GM19023 (cell line): Measurements from ENCODE around the gene CTU2.

ENCODE experiments used
- ATAC-seq: cut with Tn5 transposase; IDR thresholded peaks from one replicate; pipeline ENCODE4 v1.9.1; 2021; ENCODE audit warnings: mild to moderate bottlenecking, moderate library complexity; ENCODE audit not compliant: unreplicated experiment

CTU2 gene

GRCh38 chr16:88713054-88713453, 6.8 kb downstream of the CTU2 start:
- no peak for ATAC-seq

DNA sequence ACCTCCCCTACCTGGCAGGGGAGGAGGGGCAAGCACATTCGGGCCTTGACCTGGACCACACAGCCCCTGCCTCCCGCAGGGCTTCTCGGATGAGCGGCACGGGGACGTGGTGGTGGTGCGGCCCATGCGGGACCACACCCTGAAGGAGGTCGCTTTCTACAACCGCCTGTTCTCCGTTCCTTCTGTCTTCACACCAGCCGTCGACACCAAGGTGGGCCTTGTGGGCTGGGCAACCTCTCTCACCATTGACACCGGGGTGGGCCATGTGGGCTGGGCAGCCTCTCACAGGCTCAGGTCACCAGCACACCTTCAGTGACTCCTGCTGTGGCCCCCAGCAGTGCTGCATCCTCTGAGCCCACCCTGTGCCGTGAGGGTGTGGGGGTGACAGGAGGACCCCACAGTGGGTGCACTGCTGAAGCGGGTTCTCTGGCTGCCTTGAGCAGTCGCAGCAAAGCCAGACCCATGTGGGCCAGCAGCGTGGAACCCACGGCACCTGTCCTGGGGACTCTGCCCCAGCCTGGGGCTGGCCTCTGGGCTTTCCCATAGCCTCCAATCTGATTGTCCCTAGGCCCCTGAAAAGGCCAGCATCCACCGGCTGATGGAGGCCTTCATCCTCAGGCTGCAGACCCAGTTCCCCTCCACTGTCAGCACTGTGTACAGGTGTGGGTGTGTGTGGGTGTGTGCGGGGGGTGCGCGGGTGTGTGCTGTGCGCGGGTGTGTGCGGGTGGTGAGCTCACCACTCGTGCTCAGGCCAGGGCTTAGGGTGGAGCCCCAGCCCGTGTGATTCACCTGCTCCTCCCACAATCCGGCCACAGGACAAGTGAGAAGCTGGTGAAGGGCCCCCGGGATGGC, 7.5 kb downstream of the CTU2 start:
- no peak for ATAC-seq

- no peak for ATAC-seq
Measured at GRCh38 chr16:88714420-88715302, 8.4 kb downstream of the CTU2 start.

DNA sequence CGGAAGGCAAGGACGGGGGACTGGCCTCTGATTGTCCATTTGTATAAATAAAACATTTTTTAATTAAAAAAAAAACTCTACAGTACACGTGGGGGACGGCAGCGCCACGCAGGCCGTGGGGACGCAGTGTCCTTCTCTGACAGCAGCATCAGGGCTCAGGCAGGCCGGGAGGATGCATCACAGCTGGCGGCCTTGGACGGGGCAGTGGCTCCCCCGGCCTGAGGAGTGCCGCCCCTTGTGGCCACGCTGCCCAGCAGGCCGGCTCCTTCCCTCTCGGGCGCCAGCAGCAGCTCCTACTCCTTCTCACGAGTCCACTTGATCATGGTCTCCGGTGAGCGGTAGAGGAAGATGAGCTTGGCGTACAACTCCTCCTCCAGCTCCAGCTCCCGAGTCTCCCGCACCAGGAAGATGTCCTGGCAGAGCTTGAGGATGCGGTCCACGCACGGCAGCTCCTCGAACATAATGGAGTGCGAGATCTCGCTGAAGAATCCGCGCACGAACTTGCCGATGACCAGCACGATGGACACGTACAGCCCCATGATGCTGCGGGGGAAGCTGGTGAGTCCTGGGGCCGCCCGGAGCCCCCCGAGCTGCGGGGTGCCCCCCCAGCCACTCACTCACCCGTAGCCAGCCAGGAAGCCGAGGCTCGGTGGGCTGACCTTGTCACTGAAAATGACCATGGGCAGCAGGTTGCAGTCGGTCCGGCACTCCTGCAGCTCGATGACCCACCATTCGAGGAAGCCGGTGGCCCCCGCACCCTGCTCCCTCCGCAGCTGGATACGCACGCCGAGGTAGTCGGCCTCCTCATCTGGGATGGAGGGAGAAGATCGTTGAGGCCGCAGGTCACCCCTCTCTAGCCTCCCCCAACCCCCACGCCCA, 9.2 kb downstream of the CTU2 start:
- no peak for ATAC-seq

- ATAC-seq: no peak
Measured at GRCh38 chr16:88716201-88716600, 9.9 kb downstream of the CTU2 start.

DNA sequence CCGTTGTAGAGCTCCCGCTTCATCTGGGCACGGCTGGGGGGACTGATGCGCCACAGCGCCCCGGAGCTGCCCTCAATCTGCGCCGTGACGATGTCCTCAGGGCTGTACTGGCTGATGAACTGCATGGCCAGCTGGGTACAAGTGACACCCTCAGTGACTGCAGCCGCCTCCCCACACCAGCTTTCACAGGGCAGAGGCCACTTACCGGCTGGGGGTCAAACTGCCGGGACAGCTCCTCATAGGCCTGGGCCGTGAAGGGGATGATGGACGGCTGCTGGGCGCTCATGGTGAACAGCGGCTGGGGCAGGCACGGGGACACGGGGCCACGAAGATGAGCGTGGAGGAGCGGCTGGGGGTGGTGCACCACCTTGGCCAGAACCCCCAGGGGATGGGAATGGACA, 10.3 kb downstream of the CTU2 start:
- no peak for ATAC-seq

DNA sequence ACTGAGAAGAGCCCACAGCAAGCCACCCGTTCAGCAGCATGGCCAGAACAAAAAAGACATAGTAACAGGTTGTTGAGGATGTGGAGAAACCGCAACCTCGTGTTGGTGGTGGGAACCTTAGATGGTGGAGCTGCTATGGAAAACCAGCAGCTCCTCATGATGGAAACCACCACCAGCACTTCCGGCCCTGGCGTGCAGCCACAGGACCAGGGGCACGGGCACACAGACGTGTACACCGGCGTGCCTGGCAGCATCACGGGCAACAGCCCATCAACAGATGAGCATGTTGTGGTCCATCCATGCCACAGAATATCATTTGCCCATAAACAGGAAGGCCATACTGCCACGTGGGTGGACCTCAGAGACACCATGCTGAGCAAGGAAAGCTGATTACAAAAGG, 11.9 kb downstream of the CTU2 start:
- no peak for ATAC-seq

DNA sequence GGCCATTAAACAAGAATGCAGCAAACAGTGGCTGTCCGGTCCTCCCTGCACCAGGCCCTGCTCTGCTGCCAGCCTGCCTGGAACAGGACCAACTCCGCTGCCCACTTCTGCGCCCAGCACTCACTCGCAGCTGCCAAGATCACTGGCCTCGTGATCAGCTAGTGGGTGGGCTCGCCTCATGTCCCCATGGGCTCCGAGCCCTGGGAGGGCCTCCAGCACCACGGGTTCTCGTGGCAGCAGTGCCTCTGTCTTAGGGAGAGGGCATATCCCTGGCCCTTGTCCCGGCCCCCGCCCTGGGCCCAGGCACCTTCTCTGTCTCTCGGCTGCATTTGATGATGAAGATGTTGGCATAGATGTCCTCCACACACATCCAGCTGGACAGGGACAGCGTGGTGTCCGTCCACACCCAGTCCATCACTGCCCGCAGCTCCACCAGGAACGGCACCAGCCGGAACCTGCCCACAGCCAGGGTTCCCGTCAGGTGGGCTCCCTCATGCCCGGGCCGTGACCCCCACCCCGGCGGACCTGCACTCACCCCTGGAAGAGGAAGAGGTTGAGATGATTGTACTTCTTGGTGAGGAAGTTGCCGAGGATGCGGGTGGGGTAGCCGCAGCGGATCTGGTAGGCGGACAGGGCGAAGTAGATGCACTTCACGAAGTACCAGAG, 13.1 kb downstream of the CTU2 start:
- ATAC-seq: no peak

DNA sequence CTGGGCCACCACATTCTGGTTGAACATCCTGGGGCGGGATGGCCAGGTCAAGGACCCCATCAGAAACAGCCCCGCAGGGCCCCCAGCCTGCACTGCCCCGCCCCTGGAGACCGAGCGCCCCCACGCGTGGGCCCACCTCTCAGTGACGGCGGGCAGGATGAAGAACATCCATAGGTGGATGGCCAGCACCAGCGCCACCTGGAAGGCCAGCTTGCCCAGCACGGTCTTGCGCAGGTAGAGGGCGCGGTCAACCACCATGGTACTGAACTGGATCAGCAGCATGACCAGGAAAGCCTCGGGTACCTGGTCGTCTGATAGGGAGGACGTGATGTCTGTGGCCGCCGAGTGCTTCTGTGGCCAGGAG, 13.6 kb downstream of the CTU2 start:
- no peak for ATAC-seq

DNA sequence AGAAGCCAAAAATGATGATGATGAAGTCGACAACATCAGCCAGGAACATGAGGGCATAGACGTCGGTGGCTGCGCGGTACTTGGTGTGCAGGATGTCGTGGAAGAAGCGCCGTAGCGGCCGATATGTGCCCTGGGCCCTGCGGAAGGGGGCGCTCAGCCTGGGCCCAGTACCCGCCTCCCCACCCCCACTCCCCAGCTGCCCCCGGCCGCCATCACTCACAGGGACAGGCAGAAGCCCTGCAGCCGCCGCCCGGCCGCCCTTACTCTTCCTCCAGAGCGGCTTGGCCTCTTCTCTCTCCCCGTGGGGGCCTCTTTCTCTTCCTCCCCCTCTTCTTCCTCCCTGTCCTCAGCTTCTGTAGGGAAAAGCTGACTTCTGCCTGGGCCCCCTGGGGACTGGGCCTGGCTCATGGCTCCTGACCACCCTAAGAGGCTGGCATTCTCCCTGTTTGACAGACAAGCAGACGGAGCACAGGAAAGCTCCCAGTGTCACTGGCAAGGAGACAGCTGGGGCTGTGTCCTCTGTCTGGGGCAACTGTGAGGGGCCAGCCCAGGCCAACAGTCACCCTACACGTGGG, 14.2 kb downstream of the CTU2 start:
- ATAC-seq: no peak

DNA sequence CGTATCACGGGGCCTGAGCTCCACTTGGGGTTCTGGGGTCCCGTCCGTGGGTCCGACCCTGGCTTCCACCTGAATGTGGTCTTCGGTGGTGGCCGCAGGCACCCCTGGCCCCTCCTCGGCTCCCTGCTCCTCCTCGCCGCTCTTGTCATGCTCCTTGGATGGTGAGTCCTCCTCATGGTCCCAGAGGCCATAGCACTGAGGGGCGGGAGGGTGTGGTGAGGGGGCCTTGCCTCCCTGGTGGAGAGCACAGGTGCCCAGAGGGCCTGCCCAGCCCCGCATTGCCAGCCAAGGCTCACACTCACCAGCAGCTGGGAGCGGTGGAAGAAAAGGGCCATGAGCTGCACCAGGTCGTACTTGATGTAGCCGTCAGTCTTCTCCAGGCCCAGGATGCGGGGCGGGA, 14.9 kb downstream of the CTU2 start:
- ATAC-seq: no peak

- ATAC-seq: no peak
Measured at GRCh38 chr16:88721815-88722755, 15.8 kb downstream of the CTU2 start.

DNA sequence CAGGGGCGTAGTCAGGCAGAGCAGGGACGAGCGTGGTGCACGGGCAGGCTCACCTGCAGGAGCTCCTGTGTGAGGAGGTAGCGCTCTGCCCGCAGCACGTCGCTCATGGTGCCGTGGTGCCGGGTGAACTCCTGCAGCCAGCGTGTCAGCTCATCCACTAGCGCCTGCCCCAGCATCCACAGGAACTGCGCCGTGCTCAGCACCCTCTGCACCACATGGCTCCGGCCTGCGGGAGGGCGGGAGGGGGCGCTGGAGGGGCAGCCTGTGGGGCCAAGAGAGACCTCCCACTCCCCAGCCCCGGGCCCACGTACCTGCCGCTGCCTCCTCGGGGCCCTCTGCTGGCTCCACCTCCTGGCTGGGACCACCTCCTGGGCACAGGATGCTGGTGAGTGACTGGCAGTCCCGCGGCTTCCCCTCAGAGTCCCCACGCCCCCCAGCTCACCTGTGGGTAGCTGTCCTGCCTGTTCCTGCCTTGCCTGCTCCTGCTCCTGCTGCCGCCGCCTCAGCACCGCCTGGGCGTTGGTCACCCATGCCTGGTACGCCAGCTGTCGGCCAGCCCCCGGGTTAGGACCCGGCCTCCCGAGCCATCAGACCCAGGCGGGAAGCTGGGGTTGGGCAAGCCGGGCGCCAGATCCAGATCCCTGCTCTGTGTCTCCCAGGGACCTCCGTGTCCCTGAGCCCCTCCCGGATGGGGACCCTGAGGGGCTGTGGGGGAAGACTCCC, 16.6 kb downstream of the CTU2 start:
- ATAC-seq: no peak

DNA sequence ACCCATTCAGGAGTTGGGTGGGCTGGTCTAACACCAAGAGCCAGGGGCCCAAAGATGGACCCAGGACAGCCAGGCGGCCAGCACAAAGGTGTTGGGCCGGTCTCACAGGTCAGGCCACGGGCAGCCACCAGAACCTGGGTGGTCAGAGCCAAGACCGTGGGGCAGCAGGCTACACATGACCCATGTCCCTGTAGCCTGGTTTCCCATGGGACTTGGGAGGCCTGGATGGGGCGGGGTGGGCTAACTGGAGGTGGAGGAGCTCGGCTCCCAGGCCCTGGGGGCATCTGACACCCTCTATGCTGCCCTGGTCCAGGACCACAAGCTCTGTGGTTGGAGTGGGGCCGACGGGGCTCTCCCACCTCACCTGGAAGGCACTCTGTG, 17.2 kb downstream of the CTU2 start:
- no peak for ATAC-seq

GRCh38 chr16:88723911-88724310, 17.6 kb downstream of the CTU2 start:
- no peak for ATAC-seq

DNA sequence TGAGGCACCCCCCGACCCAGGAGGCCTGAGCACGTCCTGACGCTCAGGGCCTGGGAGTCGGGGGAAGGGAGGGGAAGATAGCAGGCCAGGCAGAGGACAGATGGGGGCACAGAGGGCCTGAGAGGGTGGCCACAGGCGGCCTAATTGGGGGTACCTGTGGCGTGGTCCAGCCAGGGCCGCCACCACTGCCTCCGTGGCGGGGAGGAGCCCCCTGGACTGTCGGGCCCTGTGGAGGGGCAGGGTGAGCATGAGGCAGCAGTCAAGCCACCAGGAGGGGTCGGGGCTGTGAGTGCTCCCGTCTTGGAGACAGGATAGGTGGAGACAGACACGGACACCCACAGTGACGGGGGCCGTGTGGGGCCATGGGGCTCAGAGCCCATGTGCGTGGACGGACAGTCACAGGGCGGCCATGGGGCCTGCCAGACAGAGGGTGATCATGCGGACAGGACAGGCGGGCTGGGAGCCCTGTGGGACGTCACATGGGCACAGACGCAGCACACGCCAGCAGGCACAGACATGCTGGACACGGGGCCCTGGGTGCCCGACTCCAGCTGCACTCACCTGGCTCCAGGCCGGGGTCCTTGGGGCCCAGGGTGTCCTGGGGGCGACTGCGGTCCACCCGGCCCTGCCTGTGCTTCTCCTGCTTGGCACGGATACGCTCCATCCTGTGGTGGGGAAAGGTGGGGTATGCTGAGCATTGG, 18.7 kb downstream of the CTU2 start:
- no peak for ATAC-seq

GRCh38 chr16:88725609-88726407, 19.5 kb downstream of the CTU2 start:
- no peak for ATAC-seq
